ENCODE results near the gene DAO.

DNA sequence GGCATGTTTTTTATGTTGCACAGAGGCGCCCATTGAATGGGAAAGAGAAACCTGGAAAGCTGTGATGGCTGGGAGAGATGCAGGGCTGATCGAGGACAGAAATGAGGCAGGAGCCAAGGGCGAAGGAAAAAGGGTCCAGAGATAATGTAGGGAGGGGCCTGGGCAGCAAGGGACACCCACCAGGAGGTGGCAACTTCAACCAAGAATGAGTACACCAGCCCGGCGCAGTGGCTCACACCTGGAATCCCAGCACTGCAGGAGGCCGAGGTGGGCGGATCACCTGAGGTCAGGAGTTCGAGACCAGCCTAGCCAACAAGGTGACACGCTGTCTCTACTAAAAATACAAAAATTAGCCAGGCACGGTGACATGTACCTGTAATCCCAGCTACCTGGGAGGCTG, 26.5 kb upstream of the DAO start:
- TF ChIP-seq RAD21 (IDR thresholded peaks at IDR 0.05; ENCODE audit: low read length) = no peak
- no peak for TF ChIP-seq MAZ (IDR thresholded peaks at IDR 0.05; ENCODE audit: borderline replicate concordance, low read depth, low read length)
- TF ChIP-seq, protein P1, sequence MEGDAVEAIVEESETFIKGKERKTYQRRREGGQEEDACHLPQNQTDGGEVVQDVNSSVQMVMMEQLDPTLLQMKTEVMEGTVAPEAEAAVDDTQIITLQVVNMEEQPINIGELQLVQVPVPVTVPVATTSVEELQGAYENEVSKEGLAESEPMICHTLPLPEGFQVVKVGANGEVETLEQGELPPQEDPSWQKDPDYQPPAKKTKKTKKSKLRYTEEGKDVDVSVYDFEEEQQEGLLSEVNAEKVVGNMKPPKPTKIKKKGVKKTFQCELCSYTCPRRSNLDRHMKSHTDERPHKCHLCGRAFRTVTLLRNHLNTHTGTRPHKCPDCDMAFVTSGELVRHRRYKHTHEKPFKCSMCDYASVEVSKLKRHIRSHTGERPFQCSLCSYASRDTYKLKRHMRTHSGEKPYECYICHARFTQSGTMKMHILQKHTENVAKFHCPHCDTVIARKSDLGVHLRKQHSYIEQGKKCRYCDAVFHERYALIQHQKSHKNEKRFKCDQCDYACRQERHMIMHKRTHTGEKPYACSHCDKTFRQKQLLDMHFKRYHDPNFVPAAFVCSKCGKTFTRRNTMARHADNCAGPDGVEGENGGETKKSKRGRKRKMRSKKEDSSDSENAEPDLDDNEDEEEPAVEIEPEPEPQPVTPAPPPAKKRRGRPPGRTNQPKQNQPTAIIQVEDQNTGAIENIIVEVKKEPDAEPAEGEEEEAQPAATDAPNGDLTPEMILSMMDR (conservative IDR thresholded peaks at IDR 0.05; ENCODE audit: low read depth, low read length) = no peak
- no peak for TF ChIP-seq POLR2A (IDR thresholded peaks at IDR 0.05; ENCODE audit: low read depth, low read length)
- no peak for TF ChIP-seq MAFK (IDR thresholded peaks at IDR 0.05; ENCODE audit: low read depth, low read length)
- TF ChIP-seq RFX5 (IDR thresholded peaks at IDR 0.05; ENCODE audit: low read depth, low read length) = no peak
- no peak for TF ChIP-seq SMC3 (IDR thresholded peaks at IDR 0.05; ENCODE audit: low read depth, low read length)
- no peak for TF ChIP-seq FOS (IDR thresholded peaks at IDR 0.05; ENCODE audit: low read depth, low read length)
- TF ChIP-seq, protein P2, sequence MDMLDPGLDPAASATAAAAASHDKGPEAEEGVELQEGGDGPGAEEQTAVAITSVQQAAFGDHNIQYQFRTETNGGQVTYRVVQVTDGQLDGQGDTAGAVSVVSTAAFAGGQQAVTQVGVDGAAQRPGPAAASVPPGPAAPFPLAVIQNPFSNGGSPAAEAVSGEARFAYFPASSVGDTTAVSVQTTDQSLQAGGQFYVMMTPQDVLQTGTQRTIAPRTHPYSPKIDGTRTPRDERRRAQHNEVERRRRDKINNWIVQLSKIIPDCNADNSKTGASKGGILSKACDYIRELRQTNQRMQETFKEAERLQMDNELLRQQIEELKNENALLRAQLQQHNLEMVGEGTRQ (IDR thresholded peaks at IDR 0.05; ENCODE audit: low read depth, low read length) = no peak

Data from IMR-90 (cell line).